ENCODE data around the gene CACNA1C. TPM values are rescaled to one million over a fixed set of nuclear protein-coding genes. Genes with fewer than 3 reads are reported as not detected.

The CACNA1C gene
- total RNA-seq, 2 donors from 2014 or later: 0.86 to 6.3 TPM

- Histone ChIP-seq H3K9me3 (ENCODE audit: control insufficient read depth, low read length) (no peaks in the 10 kb centered on the region), H3K27me3 (ENCODE audit: control insufficient read depth, insufficient read depth, low read length, poor library complexity, severe bottlenecking) (no peaks in the 10 kb centered on the region), H3K4me1 (ENCODE audit: control insufficient read depth, insufficient read depth, low read length) (no peaks in the 10 kb centered on the region), H3K27ac (ENCODE audit: low read depth, low read length) (no peak overlapping the region), H3K4me3 (ENCODE audit: low read length) (no peak overlapping the region), H3K36me3 (ENCODE audit: control insufficient read depth, insufficient read depth, low read length) (no peaks in the 10 kb centered on the region), H3K9ac (ENCODE audit: extremely low read depth, low read length, poor library complexity, severe bottlenecking) (no peak overlapping the region)
- Mint-ChIP-seq H3K4me1 (peaks cover 21% of the 10 kb centered on the region), H3K9me3 (no peaks in the 10 kb centered on the region), H3K36me3 (ENCODE audit: low read depth) (no peaks in the 10 kb centered on the region), H3K27ac (no peak overlapping the region), H3K4me3 (no peak overlapping the region), H3K27me3 (ENCODE audit: insufficient read depth) (no peaks in the 10 kb centered on the region)
- WGBS, 2 experiments (ENCODE audit: insufficient coverage in 1 of 2, insufficient read length in 1 of 2): 86 to 93% methylated on average over 1 to 3 of the region's 4 CpGs
- no peak for TF ChIP-seq CTCF (conservative IDR thresholded peaks at IDR 0.05)
- DNase-seq: no peak
These were observed 244.9 kb downstream of the CACNA1C start for GRCh38 chr12:2297658-2298057.

GRCh38 chr12:2298556-2299200, 245.9 kb downstream of the CACNA1C start:
- H3K9ac ChIP-seq (ENCODE audit: extremely low read depth, low read length, poor library complexity, severe bottlenecking): no peak overlapping the region
- no peaks in the 10 kb centered on the region for H3K36me3 Mint-ChIP-seq (ENCODE audit: low read depth)
- H3K4me1 ChIP-seq (ENCODE audit: control insufficient read depth, insufficient read depth, low read length): no peaks in the 10 kb centered on the region
- no peaks in the 10 kb centered on the region for H3K36me3 ChIP-seq (ENCODE audit: control insufficient read depth, insufficient read depth, low read length)
- DNase-seq: peak; percentile 49
- H3K4me3 ChIP-seq (ENCODE audit: low read length): no peak overlapping the region
- H3K27ac Mint-ChIP-seq: no peak overlapping the region
- no peaks in the 10 kb centered on the region for H3K27me3 ChIP-seq (ENCODE audit: control insufficient read depth, insufficient read depth, low read length, poor library complexity, severe bottlenecking)
- H3K9me3 Mint-ChIP-seq: no peaks in the 10 kb centered on the region
- WGBS, 2 experiments (ENCODE audit: insufficient coverage in 1 of 2, insufficient read length in 1 of 2): 91 to 93% methylated on average over 9 to 12 of the region's 12 CpGs
- H3K4me3 Mint-ChIP-seq: no peak overlapping the region
- TF ChIP-seq CTCF (conservative IDR thresholded peaks at IDR 0.05): no peak
- peaks cover 21% of the 10 kb centered on the region for H3K4me1 Mint-ChIP-seq
- H3K27me3 Mint-ChIP-seq (ENCODE audit: insufficient read depth): no peaks in the 10 kb centered on the region
- H3K9me3 ChIP-seq (ENCODE audit: control insufficient read depth, low read length): no peaks in the 10 kb centered on the region
- H3K27ac ChIP-seq (ENCODE audit: low read depth, low read length): no peak overlapping the region

GRCh38 chr12:2299206-2299605, 246.4 kb downstream of the CACNA1C start:
- DNase-seq: peak; percentile 26
- Histone ChIP-seq H3K36me3 (ENCODE audit: control insufficient read depth, insufficient read depth, low read length) (no peaks in the 10 kb centered on the region), H3K9me3 (ENCODE audit: control insufficient read depth, low read length) (no peaks in the 10 kb centered on the region), H3K4me1 (ENCODE audit: control insufficient read depth, insufficient read depth, low read length) (no peaks in the 10 kb centered on the region), H3K27me3 (ENCODE audit: control insufficient read depth, insufficient read depth, low read length, poor library complexity, severe bottlenecking) (no peaks in the 10 kb centered on the region), H3K9ac (ENCODE audit: extremely low read depth, low read length, poor library complexity, severe bottlenecking) (no peak overlapping the region), H3K27ac (ENCODE audit: low read depth, low read length) (no peak overlapping the region), H3K4me3 (ENCODE audit: low read length) (no peak overlapping the region)
- Mint-ChIP-seq H3K36me3 (ENCODE audit: low read depth) (no peaks in the 10 kb centered on the region), H3K27ac (no peak overlapping the region), H3K4me1 (peaks cover 24% of the 10 kb centered on the region), H3K4me3 (no peak overlapping the region), H3K27me3 (ENCODE audit: insufficient read depth) (no peaks in the 10 kb centered on the region), H3K9me3 (no peaks in the 10 kb centered on the region)
- TF ChIP-seq CTCF (conservative IDR thresholded peaks at IDR 0.05): no peak
- 84 to 86% methylated on average over 2 to 6 of the region's 6 CpGs for WGBS, 2 experiments (ENCODE audit: insufficient coverage in 1 of 2, insufficient read length in 1 of 2)

Data from endodermal cell (in vitro differentiated cells).